HepG2 (cell line): ENCODE data around the gene GFAP. TPM values are rescaled to one million over a fixed set of nuclear protein-coding genes. Genes with fewer than 3 reads are reported as not detected.

ENCODE experiments used
- BORCS8-MEF2B ChIP-seq: sonication (generic); formaldehyde crosslinking; IDR thresholded peaks from 2 replicates; pipeline ENCODE4 v1.8.0; 2022; ENCODE audit warnings: mild to moderate bottlenecking, missing genetic modification reagents
- E2F1 ChIP-seq: sonication (generic); formaldehyde crosslinking; IDR thresholded peaks from 2 replicates; pipeline ENCODE4 v1.5.0; 2020; ENCODE audit warnings: missing genetic modification reagents
- ETV6 ChIP-seq: sonication (generic); formaldehyde crosslinking; conservative IDR thresholded peaks from 2 replicates; pipeline ENCODE4 v1.4.0; 2020; ENCODE audit warnings: missing genetic modification reagents
- FOXK1 ChIP-seq: sonication (generic); formaldehyde crosslinking; IDR thresholded peaks from 2 replicates; pipeline ENCODE4 v1.4.0; 2020; ENCODE audit warnings: low read depth, missing genetic modification reagents, borderline replicate concordance
- FOXP4 ChIP-seq: sonication (generic); formaldehyde crosslinking; IDR thresholded peaks from 2 replicates; pipeline ENCODE4 v1.4.0; 2020; ENCODE audit warnings: missing genetic modification reagents
- HDAC2 ChIP-seq: sonication (generic); formaldehyde crosslinking; IDR thresholded peaks from 2 replicates; pipeline ENCODE4 v1.4.0; 2020; ENCODE audit warnings: missing genetic modification reagents
- HHEX ChIP-seq: IDR thresholded peaks from 2 replicates; pipeline ENCODE4 v1.6.1; 2016; ENCODE audit warnings: control low read depth
- JUNB ChIP-seq: sonication (generic); formaldehyde crosslinking; IDR thresholded peaks from 2 replicates; pipeline ENCODE4 v1.8.0; 2022; ENCODE audit warnings: missing genetic modification reagents, mild to moderate bottlenecking, borderline replicate concordance
- KDM3A ChIP-seq: IDR thresholded peaks from 2 replicates; pipeline ENCODE4 v1.6.1; 2018; ENCODE audit warnings: low read depth, missing compliant biosample characterization
- KMT2B ChIP-seq: IDR thresholded peaks from 2 replicates; pipeline ENCODE4 v1.6.1; 2016; ENCODE audit warnings: missing genetic modification reagents, missing compliant biosample characterization
- POLR2G ChIP-seq: fragments of 200-400 bp; formaldehyde crosslinking; IDR thresholded peaks from 2 replicates; pipeline ENCODE4 v1.6.1; 2018; ENCODE audit warnings: mild to moderate bottlenecking, low read depth, low read length, moderate library complexity
- RBM22 ChIP-seq: fragments of 200-400 bp; formaldehyde crosslinking; optimal IDR thresholded peaks from 2 replicates; pipeline ENCODE3; 2017; ENCODE audit warnings: mild to moderate bottlenecking, low read length, moderate library complexity
- SALL2 ChIP-seq: sonication (generic); formaldehyde crosslinking; IDR thresholded peaks from 2 replicates; pipeline ENCODE4 v1.8.1; 2023; ENCODE audit warnings: mild to moderate bottlenecking, missing genetic modification reagents, inconsistent platforms
- ZFP36L1 ChIP-seq: sonication (generic); formaldehyde crosslinking; IDR thresholded peaks from 2 replicates; pipeline ENCODE4 v1.8.0; 2022; ENCODE audit warnings: mild to moderate bottlenecking, missing genetic modification reagents, moderate library complexity
- ZNF253 ChIP-seq: sonication (generic); formaldehyde crosslinking; IDR thresholded peaks from 2 replicates; pipeline ENCODE4 v1.8.0; 2022; ENCODE audit warnings: mild to moderate bottlenecking, missing genetic modification reagents, borderline replicate concordance
- ZNF280D ChIP-seq: sonication (generic); formaldehyde crosslinking; IDR thresholded peaks from 2 replicates; pipeline ENCODE4 v1.5.1; 2020; ENCODE audit warnings: mild to moderate bottlenecking, missing genetic modification reagents
- ZNF34 ChIP-seq: sonication (generic); formaldehyde crosslinking; IDR thresholded peaks from 2 replicates; pipeline ENCODE4 v1.4.0; 2020; ENCODE audit warnings: mild to moderate bottlenecking, missing genetic modification reagents, borderline replicate concordance
- ZNF564 ChIP-seq: sonication (generic); formaldehyde crosslinking; IDR thresholded peaks from 2 replicates; pipeline ENCODE4 v1.8.1; 2023; ENCODE audit warnings: mild to moderate bottlenecking, missing genetic modification reagents
- ZNF580 ChIP-seq: IDR thresholded peaks from 2 replicates; pipeline ENCODE4 v1.6.1; 2016; ENCODE audit warnings: low read depth, borderline replicate concordance
- ZNF775 ChIP-seq: sonication (generic); formaldehyde crosslinking; IDR thresholded peaks from 2 replicates; pipeline ENCODE4 v1.4.0; 2020; ENCODE audit warnings: missing genetic modification reagents, mild to moderate bottlenecking, moderate library complexity, borderline replicate concordance
- ZNF777 ChIP-seq: sonication (generic); formaldehyde crosslinking; IDR thresholded peaks from 2 replicates; pipeline ENCODE4 v1.4.0; 2020; ENCODE audit warnings: missing genetic modification reagents
- ZSCAN12 ChIP-seq: sonication (generic); formaldehyde crosslinking; IDR thresholded peaks from 2 replicates; pipeline ENCODE4 v1.9.0; 2021; ENCODE audit warnings: mild to moderate bottlenecking, missing genetic modification reagents
- polyA plus RNA-seq, 8 experiments: library from polyadenylated mRNA; depleted of rRNA in 3 of 8; stranded (reverse) in 7 of 8; unstranded in 1 of 8; fragments of >200 nt; fragmentation: Illumina TruSeq in 4 of 8; extraction: Trizol in 4 of 8; gene quantifications; 2 replicates each; pipeline versions ENCODE4 v1.2.1 to v1.2.3, GENCODE V29; 2011 to 2016; ENCODE audit warnings: low read depth in 4 of 8, missing spikeins in 1 of 8, mixed read lengths in 1 of 8; ENCODE audit not compliant: insufficient read depth in 1 of 8
- total RNA-seq, 5 experiments: library from RNA; depleted of rRNA; stranded (reverse); fragments of >200 nt; fragmentation: Illumina TruSeq; extraction: Trizol; gene quantifications; 2 replicates each; pipeline ENCODE4 v1.2.3, GENCODE V29; 2016; ENCODE audit warnings: low read depth in 1 of 5

GFAP gene
- total and polyA plus RNA-seq, 2 of the 13 experiments (the other 11 are each of a cell fraction or from before 2014, with no cell fraction given), result 0.11 to 0.29 TPM

GRCh38 chr17:44947461-44948314 is 32.4 kb upstream of the GFAP start, which contains the start of gene KIF18B (continued):
- TF ChIP-seq JUNB (CRISPR knock-in tag) (no peak), KMT2B (CRISPR knock-in tag) (peak; percentile 90), HHEX (CRISPR knock-in tag) (no peak; the same call in 1 of the 2 replicates), POLR2G (peak; percentile 98), ZNF280D (CRISPR knock-in tag) (peak; percentile 68; the same call in 1 of the 2 replicates), ZSCAN12 (CRISPR knock-in tag) (no peak), SALL2 (peak; percentile 67), RBM22 (peak; percentile 77), ZNF253 (CRISPR knock-in tag) (peak; percentile 54; the same call in 1 of the 2 replicates), ZFP36L1 (CRISPR knock-in tag) (peak; percentile 80; the same call in 1 of the 2 replicates), HDAC2 (CRISPR knock-in tag) (peak; percentile 87), ZNF777 (CRISPR knock-in tag) (peak; percentile 76), ETV6 (CRISPR knock-in tag) (no peak), ZNF775 (CRISPR knock-in tag) (0 out of 2 replicates have a peak, but pooled peaks have one; percentile 38), E2F1 (CRISPR knock-in tag) (peak; percentile 99), ZNF580 (CRISPR knock-in tag) (peak; percentile 78; the same call in 1 of the 2 replicates), ZNF34 (CRISPR knock-in tag) (0 out of 2 replicates have a peak, but pooled peaks have one; percentile 48), KDM3A (CRISPR knock-in tag) (no peak), ZNF564 (CRISPR knock-in tag) (peak; percentile 80; the same call in 1 of the 2 replicates), BORCS8-MEF2B (CRISPR knock-in tag) (peak; percentile 96), FOXK1 (CRISPR knock-in tag) (peak; percentile 85; the same call in 1 of the 2 replicates), FOXP4 (CRISPR knock-in tag) (peak; percentile 15; the same call in 1 of the 2 replicates)
